K562 (cell line): ENCODE measurements around the gene ZNF646. TPM values are rescaled to one million over a fixed set of nuclear protein-coding genes. Genes with fewer than 3 reads are reported as not detected.
A peak's percentile ranks its signal among the peaks of the same experiment; 100 is the strongest.

Experiments
- BCOR ChIP-seq: fragments of 450-650 bp; IDR thresholded peaks from 2 replicates; pipeline ENCODE4 v1.6.1; 2016
- COPS2 ChIP-seq: fragments of 450-650 bp; conservative IDR thresholded peaks from 2 replicates; pipeline ENCODE4 v1.6.1; 2016; ENCODE audit warnings: mild to moderate bottlenecking, moderate library complexity
- FOXJ2 ChIP-seq: fragments of 200-800 bp; sonication (Bioruptor generic); IDR thresholded peaks from 2 replicates; pipeline ENCODE4 v1.6.1; 2016; ENCODE audit warnings: missing genetic modification characterization, missing compliant biosample characterization
- GATAD2A ChIP-seq: fragments of 450-650 bp; IDR thresholded peaks from 2 replicates; pipeline ENCODE4 v1.6.1; 2017
- HBP1 ChIP-seq: fragments of 450-650 bp; formaldehyde crosslinking; IDR thresholded peaks from 2 replicates; pipeline ENCODE4 v1.4.0; 2022; ENCODE audit warnings: missing genetic modification characterization
- HNRNPLL ChIP-seq: fragments of 200-400 bp; formaldehyde crosslinking; IDR thresholded peaks from 2 replicates; pipeline ENCODE4 v1.6.1; 2017; ENCODE audit warnings: low read length, low read depth, mild to moderate bottlenecking; ENCODE audit not compliant: poor library complexity, severe bottlenecking
- JUNB ChIP-seq: fragments of 450-650 bp; formaldehyde crosslinking; conservative IDR thresholded peaks from 2 replicates; pipeline ENCODE4 v1.4.0; 2020; ENCODE audit warnings: mild to moderate bottlenecking
- LARP7 ChIP-seq: fragments of 450-650 bp; IDR thresholded peaks from 2 replicates; pipeline ENCODE4 v1.6.1; 2016
- MAFK ChIP-seq: IDR thresholded peaks from 2 replicates; pipeline ENCODE4 v1.6.1; 2011; ENCODE audit warnings: low read length, improper control_type of control experiment
- NELFE ChIP-seq: IDR thresholded peaks from 2 replicates; pipeline ENCODE4 v1.6.1; 2011; ENCODE audit warnings: mild to moderate bottlenecking; ENCODE audit not compliant: insufficient read depth, insufficient read length
- PCBP2 ChIP-seq: fragments of 200-400 bp; formaldehyde crosslinking; IDR thresholded peaks from 2 replicates; pipeline ENCODE4 v1.6.1; 2018; ENCODE audit warnings: low read length, low read depth, mild to moderate bottlenecking, moderate library complexity; ENCODE audit not compliant: poor library complexity, severe bottlenecking
- PML ChIP-seq: IDR thresholded peaks from 2 replicates; pipeline ENCODE4 v1.6.1; 2012; ENCODE audit warnings: low read length, inconsistent platforms
- PRMT5 ChIP-seq: sonication (generic); formaldehyde crosslinking; IDR thresholded peaks from 2 replicates; pipeline ENCODE4 v1.5.0; 2020; ENCODE audit warnings: missing genetic modification reagents
- RBM34 ChIP-seq: fragments of 200-400 bp; formaldehyde crosslinking; IDR thresholded peaks from 2 replicates; pipeline ENCODE4 v1.6.1; 2018; ENCODE audit warnings: low read length, borderline replicate concordance; ENCODE audit not compliant: insufficient read depth
- SMAD1 ChIP-seq: fragments of 150-350 bp; IDR thresholded peaks from 2 replicates; pipeline ENCODE4 v1.6.1; 2014; ENCODE audit warnings: low read length, low read depth; ENCODE audit not compliant: partially characterized antibody
- SMAD2 ChIP-seq: fragments of 150-350 bp; IDR thresholded peaks from 2 replicates; pipeline ENCODE4 v1.6.1; 2014; ENCODE audit warnings: low read depth, mild to moderate bottlenecking, low read length
- SMARCB1 ChIP-seq: IDR thresholded peaks from 2 replicates; pipeline ENCODE4 v1.6.1; 2011; ENCODE audit warnings: improper control_type of control experiment, low read depth; ENCODE audit not compliant: insufficient read length
- SOX6 ChIP-seq: fragments of 450-650 bp; IDR thresholded peaks from 2 replicates; pipeline ENCODE4 v1.6.1; 2014; ENCODE audit warnings: mild to moderate bottlenecking
- SP1 ChIP-seq: sonication (generic); formaldehyde crosslinking; IDR thresholded peaks from 2 replicates; pipeline ENCODE4 v1.8.1; 2022; ENCODE audit warnings: mild to moderate bottlenecking, missing genetic modification reagents
- STAT5A ChIP-seq: IDR thresholded peaks from 2 replicates; pipeline ENCODE4 v1.6.1; 2012; ENCODE audit warnings: low read length, inconsistent platforms, borderline replicate concordance
- ZEB2 ChIP-seq: fragments of 450-650 bp; IDR thresholded peaks from 2 replicates; pipeline ENCODE4 v1.6.1; 2016
- ZNF134 ChIP-seq: fragments of 250-450 bp; sonication (Bioruptor Pico); conservative IDR thresholded peaks from 2 replicates; pipeline ENCODE4 v1.4.0; 2020
- ZNF592 ChIP-seq: fragments of 450-650 bp; IDR thresholded peaks from 2 replicates; pipeline ENCODE4 v1.6.1; 2017; ENCODE audit warnings: antibody characterized with exemption, mild to moderate bottlenecking
- polyA plus RNA-seq, 8 experiments: library from polyadenylated mRNA; depleted of rRNA in 4 of 8; stranded (reverse) in 5 of 8; unstranded in 3 of 8; fragments of >200 nt; fragmentation: Nextera tagmentation in 2 of 8; fragmentation: Illumina TruSeq in 1 of 8; extraction: Ambion mirVana in 2 of 8; extraction: Trizol in 1 of 8; gene quantifications; 2 replicates each; pipeline versions ENCODE4 v1.2.1 to v1.2.3, GENCODE V29; 2011 to 2014; ENCODE audit warnings: inconsistent platforms in 1 of 8, missing spikeins in 1 of 8
- total RNA-seq, 7 experiments: library from RNA; depleted of rRNA in 6 of 7; stranded (reverse); fragments of >200 nt in 6 of 7; fragmentation: Illumina TruSeq in 2 of 7; extraction: Trizol in 2 of 7; gene quantifications; 2 replicates each; pipeline versions ENCODE4 v1.2.1 to v1.2.3, GENCODE V29; 2011 to 2021; ENCODE audit warnings: low replicate concordance in 1 of 7
- TF ChIP-seq, protein P1 (sequence below): conservative IDR thresholded peaks from 2 replicates; pipeline ENCODE4 v1.6.1; 2011; ENCODE audit warnings: low read depth, mild to moderate bottlenecking, low read length; ENCODE audit not compliant: control insufficient read depth

Gene ZNF646
- total and polyA plus RNA-seq, 9 of the 15 experiments (the other 6 are each of a cell fraction or from before 2014, with no cell fraction given): 0.08 to 20.6 (median 8.0) TPM

DNA sequence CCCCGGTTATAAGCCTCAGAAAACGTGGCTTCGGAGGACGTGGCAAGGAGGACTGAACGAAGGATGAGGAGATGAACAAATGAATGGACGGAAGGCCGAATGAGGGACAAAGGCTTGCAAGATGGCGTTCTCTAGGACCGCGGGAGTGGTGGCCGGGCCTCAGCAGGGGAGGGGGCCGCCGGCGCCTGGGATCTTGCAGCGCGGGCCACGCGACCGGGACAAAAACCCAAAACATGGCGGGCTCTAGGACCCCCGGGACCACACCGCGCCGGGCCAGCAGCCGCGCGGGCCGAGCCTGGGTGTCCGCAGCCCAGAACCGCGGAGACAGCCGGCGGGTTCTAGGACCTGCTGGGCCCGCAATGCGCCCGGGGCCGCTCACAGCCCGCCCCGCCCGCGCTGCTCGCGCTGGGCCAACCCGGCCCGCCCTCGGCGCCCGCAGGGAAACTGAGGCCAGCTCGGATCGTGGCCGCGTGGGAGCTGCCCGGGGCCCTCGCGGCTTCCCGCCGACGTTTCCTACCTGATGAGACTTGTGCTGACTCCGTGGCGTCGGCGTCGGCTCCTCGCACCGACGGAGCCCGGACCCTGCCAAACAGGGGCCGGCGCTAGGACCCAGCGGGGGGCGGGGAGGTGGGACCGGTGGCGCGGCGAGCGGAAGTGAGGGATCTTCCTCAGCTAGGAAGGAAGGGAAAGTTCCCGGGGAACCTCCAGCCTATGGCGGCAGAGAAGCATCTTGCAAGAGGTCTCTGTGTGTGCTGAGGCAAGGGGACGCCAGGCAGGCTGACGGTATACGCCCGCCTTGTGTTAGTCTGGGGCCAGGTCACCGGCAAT is 866 bp upstream of the ZNF646 start (continued):
- TF ChIP-seq JUNB (CRISPR knock-in tag) (no peak), RBM34 (no peak), ZEB2 (no peak), PML (no peak), MAFK (no peak), NELFE (no peak), HNRNPLL (no peak), SMARCB1 (no peak), SMAD1 (peak; percentile 9), ZNF134 (CRISPR knock-in tag) (peak; percentile 100), STAT5A (no peak), SMAD2 (no peak), SP1 (0 out of 2 replicates have a peak, but pooled peaks have one; percentile 28), ZNF592 (peak; percentile 45; the same call in 1 of the 2 replicates), SOX6 (peak; percentile 25), GATAD2A (no peak), PCBP2 (no peak), PRMT5 (CRISPR knock-in tag) (no peak), LARP7 (0 out of 2 replicates have a peak, but pooled peaks have one; percentile 25), HBP1 (CRISPR knock-in tag) (peak; percentile 98), BCOR (peak; percentile 91), FOXJ2 (0 out of 2 replicates have a peak, but pooled peaks have one; percentile 10), COPS2 (no peak)
- TF ChIP-seq, protein P1, sequence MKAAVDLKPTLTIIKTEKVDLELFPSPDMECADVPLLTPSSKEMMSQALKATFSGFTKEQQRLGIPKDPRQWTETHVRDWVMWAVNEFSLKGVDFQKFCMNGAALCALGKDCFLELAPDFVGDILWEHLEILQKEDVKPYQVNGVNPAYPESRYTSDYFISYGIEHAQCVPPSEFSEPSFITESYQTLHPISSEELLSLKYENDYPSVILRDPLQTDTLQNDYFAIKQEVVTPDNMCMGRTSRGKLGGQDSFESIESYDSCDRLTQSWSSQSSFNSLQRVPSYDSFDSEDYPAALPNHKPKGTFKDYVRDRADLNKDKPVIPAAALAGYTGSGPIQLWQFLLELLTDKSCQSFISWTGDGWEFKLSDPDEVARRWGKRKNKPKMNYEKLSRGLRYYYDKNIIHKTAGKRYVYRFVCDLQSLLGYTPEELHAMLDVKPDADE: peak; percentile 78; the same call in 1 of the 2 replicates
